Measurements from ENCODE around the gene MED6.

DNA sequence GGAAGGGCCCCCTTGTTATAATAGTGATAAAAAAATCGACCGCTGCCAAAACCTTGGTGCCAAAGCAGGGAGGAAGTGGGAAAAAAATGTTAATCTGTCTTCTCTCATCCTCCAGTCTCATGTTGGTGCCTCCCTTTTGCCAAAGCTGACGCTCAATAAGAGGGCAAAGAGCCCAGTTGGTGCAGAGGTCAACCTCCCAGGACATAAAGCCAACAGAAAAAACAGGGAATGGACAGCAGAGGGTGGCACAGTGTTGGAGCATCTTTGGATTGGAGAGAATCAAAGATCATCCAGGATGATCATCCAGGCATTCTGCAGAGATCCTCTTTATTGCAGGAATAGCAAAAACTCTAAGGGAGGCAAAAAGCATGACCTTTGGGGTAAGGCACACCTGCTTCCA, 31.5 kb upstream of the MED6 start:
- TF ChIP-seq, protein P1, sequence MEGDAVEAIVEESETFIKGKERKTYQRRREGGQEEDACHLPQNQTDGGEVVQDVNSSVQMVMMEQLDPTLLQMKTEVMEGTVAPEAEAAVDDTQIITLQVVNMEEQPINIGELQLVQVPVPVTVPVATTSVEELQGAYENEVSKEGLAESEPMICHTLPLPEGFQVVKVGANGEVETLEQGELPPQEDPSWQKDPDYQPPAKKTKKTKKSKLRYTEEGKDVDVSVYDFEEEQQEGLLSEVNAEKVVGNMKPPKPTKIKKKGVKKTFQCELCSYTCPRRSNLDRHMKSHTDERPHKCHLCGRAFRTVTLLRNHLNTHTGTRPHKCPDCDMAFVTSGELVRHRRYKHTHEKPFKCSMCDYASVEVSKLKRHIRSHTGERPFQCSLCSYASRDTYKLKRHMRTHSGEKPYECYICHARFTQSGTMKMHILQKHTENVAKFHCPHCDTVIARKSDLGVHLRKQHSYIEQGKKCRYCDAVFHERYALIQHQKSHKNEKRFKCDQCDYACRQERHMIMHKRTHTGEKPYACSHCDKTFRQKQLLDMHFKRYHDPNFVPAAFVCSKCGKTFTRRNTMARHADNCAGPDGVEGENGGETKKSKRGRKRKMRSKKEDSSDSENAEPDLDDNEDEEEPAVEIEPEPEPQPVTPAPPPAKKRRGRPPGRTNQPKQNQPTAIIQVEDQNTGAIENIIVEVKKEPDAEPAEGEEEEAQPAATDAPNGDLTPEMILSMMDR (IDR thresholded peaks at IDR 0.05): no peak
- no peak for TF ChIP-seq POLR2A (IDR thresholded peaks at IDR 0.05)
